Ishikawa (cell line): ENCODE measurements around the gene HUS1B.

Experiments used
- CEBPB ChIP-seq: IDR thresholded peaks from 2 replicates; pipeline ENCODE4 v1.6.1; 2012
- CREB1 ChIP-seq: IDR thresholded peaks from 2 replicates; pipeline ENCODE4 v1.6.1; 2012; ENCODE audit warnings: low read depth
- EGR1 ChIP-seq: IDR thresholded peaks from 2 replicates; pipeline ENCODE4 v1.6.1; 2012
- EP300 ChIP-seq: IDR thresholded peaks from 2 replicates; pipeline ENCODE4 v1.6.1; 2012; ENCODE audit warnings: borderline replicate concordance
- FOXM1 ChIP-seq: IDR thresholded peaks from 2 replicates; pipeline ENCODE4 v1.6.1; 2012; ENCODE audit warnings: low read depth, borderline replicate concordance
- MAX ChIP-seq: IDR thresholded peaks from 2 replicates; pipeline ENCODE4 v1.6.1; 2012
- NFIC ChIP-seq: IDR thresholded peaks from 2 replicates; pipeline ENCODE4 v1.6.1; 2012
- RAD21 ChIP-seq: IDR thresholded peaks from 2 replicates; pipeline ENCODE4 v1.6.1; 2012; ENCODE audit warnings: low read depth
- REST ChIP-seq: IDR thresholded peaks from 2 replicates; pipeline ENCODE4 v1.6.1; 2012; ENCODE audit warnings: low read depth, mild to moderate bottlenecking
- TAF1 ChIP-seq: IDR thresholded peaks from 2 replicates; pipeline ENCODE4 v1.6.1; 2012; ENCODE audit warnings: low read depth, mild to moderate bottlenecking
- TCF12 ChIP-seq: IDR thresholded peaks from 2 replicates; pipeline ENCODE4 v1.6.1; 2012; ENCODE audit warnings: low read depth
- TEAD4 ChIP-seq: IDR thresholded peaks from 2 replicates; pipeline ENCODE4 v1.6.1; 2012
- USF1 ChIP-seq: IDR thresholded peaks from 2 replicates; pipeline ENCODE4 v1.6.1; 2012
- YY1 ChIP-seq: IDR thresholded peaks from 2 replicates; pipeline ENCODE4 v1.6.1; 2012; ENCODE audit warnings: low read depth
- ZBTB7A ChIP-seq: IDR thresholded peaks from 2 replicates; pipeline ENCODE4 v1.6.1; 2012; ENCODE audit warnings: low read depth

HUS1B gene

GRCh38 chr6:652865-653264 lies 4.0 kb downstream of the HUS1B start:
- TF ChIP-seq RAD21 (no peak), TAF1 (no peak), USF1 (no peak), EGR1 (no peak), EP300 (no peak), NFIC (no peak), REST (no peak), TCF12 (no peak), TEAD4 (no peak), CREB1 (no peak), YY1 (no peak), ZBTB7A (no peak), MAX (no peak)

GRCh38 chr6:650098-650497 lies 6.8 kb downstream of the HUS1B start:
- TF ChIP-seq ZBTB7A (no peak), TCF12 (no peak), CEBPB (no peak), EGR1 (no peak), YY1 (no peak), REST (no peak), FOXM1 (no peak), TEAD4 (no peak), NFIC (no peak), RAD21 (no peak), MAX (no peak), TAF1 (no peak), USF1 (no peak), CREB1 (no peak), EP300 (no peak)

- TF ChIP-seq NFIC (no peak), TEAD4 (no peak), EP300 (no peak), MAX (no peak), CREB1 (no peak), YY1 (no peak), EGR1 (no peak), CEBPB (no peak)
Measured at GRCh38 chr6:642805-643204, 14.1 kb downstream of the HUS1B start.

GRCh38 chr6:641225-641985 lies 15.5 kb downstream of the HUS1B start:
- no peak for TF ChIP-seq NFIC
- no peak for TF ChIP-seq ZBTB7A
- TF ChIP-seq CEBPB = no peak
- TF ChIP-seq REST = no peak
- TF ChIP-seq YY1 = no peak

- no peak for TF ChIP-seq EGR1
- no peak for TF ChIP-seq ZBTB7A
- no peak for TF ChIP-seq CEBPB
- TF ChIP-seq RAD21 = no peak
- TF ChIP-seq FOXM1 = no peak
- no peak for TF ChIP-seq TEAD4
- TF ChIP-seq REST = no peak
- TF ChIP-seq EP300 = no peak
- TF ChIP-seq YY1 = no peak
- TF ChIP-seq NFIC = no peak
- TF ChIP-seq USF1 = no peak
Measured at GRCh38 chr6:636488-636887, 20.4 kb downstream of the HUS1B start.
